Measurements from ENCODE around the gene NXPH4.
A peak's percentile ranks its signal among the peaks of the same experiment; 100 is the strongest.

The NXPH4 gene

GRCh38 chr12:57169969-57170368 is 46.6 kb upstream of the NXPH4 start:
- Histone ChIP-seq H3K4me3 (ENCODE audit: low read depth, low read length) (no peak overlapping the region), H3K27me3 (ENCODE audit: control insufficient read depth, insufficient read depth, low read length) (no peaks in the 10 kb centered on the region), H3K4me1 (no peaks in the 10 kb centered on the region), H3K36me3 (ENCODE audit: control insufficient read depth, insufficient read depth, low read length) (no peaks in the 10 kb centered on the region), H3K9ac (no peak overlapping the region), H3K4me2 (ENCODE audit: low read length) (no peak overlapping the region), H3K27ac (no peak overlapping the region), H2AFZ (no peak overlapping the region), H3K9me3 (ENCODE audit: control insufficient read depth, low read length) (no peaks in the 10 kb centered on the region), H3K79me2 (no peaks in the 10 kb centered on the region)
- no peak for TF ChIP-seq CTCF (IDR thresholded peaks at IDR 0.05)

GRCh38 chr12:57170408-57170807 is 46.2 kb upstream of the NXPH4 start:
- no peak overlapping the region for H3K4me2 ChIP-seq (ENCODE audit: low read length)
- no peak for TF ChIP-seq CTCF (IDR thresholded peaks at IDR 0.05)
- H3K4me1 ChIP-seq: no peaks in the 10 kb centered on the region
- no peak overlapping the region for H3K4me3 ChIP-seq (ENCODE audit: low read depth, low read length)
- H3K9me3 ChIP-seq (ENCODE audit: control insufficient read depth, low read length): no peaks in the 10 kb centered on the region
- no peaks in the 10 kb centered on the region for H3K27me3 ChIP-seq (ENCODE audit: control insufficient read depth, insufficient read depth, low read length)
- H3K36me3 ChIP-seq (ENCODE audit: control insufficient read depth, insufficient read depth, low read length): no peaks in the 10 kb centered on the region
- no peak overlapping the region for H3K9ac ChIP-seq
- no peak overlapping the region for H2AFZ ChIP-seq
- H3K27ac ChIP-seq: no peak overlapping the region
- H3K79me2 ChIP-seq: no peaks in the 10 kb centered on the region

- Histone ChIP-seq H3K4me2 (ENCODE audit: low read length) (no peak overlapping the region), H3K79me2 (no peaks in the 10 kb centered on the region), H3K27ac (no peak overlapping the region), H3K4me3 (ENCODE audit: low read depth, low read length) (no peak overlapping the region), H3K36me3 (ENCODE audit: control insufficient read depth, insufficient read depth, low read length) (no peaks in the 10 kb centered on the region), H3K9ac (no peak overlapping the region), H3K4me1 (no peaks in the 10 kb centered on the region), H2AFZ (no peak overlapping the region), H3K27me3 (ENCODE audit: control insufficient read depth, insufficient read depth, low read length) (no peaks in the 10 kb centered on the region), H3K9me3 (ENCODE audit: control insufficient read depth, low read length) (no peaks in the 10 kb centered on the region)
- no peak for TF ChIP-seq CTCF (IDR thresholded peaks at IDR 0.05)
Measured at GRCh38 chr12:57170927-57171326, 45.7 kb upstream of the NXPH4 start.

GRCh38 chr12:57171668-57172067 is 44.9 kb upstream of the NXPH4 start:
- Histone ChIP-seq H3K27me3 (ENCODE audit: control insufficient read depth, insufficient read depth, low read length) (no peaks in the 10 kb centered on the region), H3K4me1 (no peaks in the 10 kb centered on the region), H3K9ac (no peak overlapping the region), H3K9me3 (ENCODE audit: control insufficient read depth, low read length) (no peaks in the 10 kb centered on the region), H3K27ac (no peak overlapping the region), H2AFZ (no peak overlapping the region), H3K4me3 (ENCODE audit: low read depth, low read length) (no peak overlapping the region), H3K79me2 (no peaks in the 10 kb centered on the region), H3K36me3 (ENCODE audit: control insufficient read depth, insufficient read depth, low read length) (no peaks in the 10 kb centered on the region), H3K4me2 (ENCODE audit: low read length) (no peak overlapping the region)
- no peak for TF ChIP-seq CTCF (IDR thresholded peaks at IDR 0.05)

- H3K4me3 ChIP-seq (ENCODE audit: low read depth, low read length): no peak overlapping the region
- H3K4me1 ChIP-seq: no peaks in the 10 kb centered on the region
- H3K4me2 ChIP-seq (ENCODE audit: low read length): no peak overlapping the region
- no peaks in the 10 kb centered on the region for H3K9me3 ChIP-seq (ENCODE audit: control insufficient read depth, low read length)
- no peak overlapping the region for H3K9ac ChIP-seq
- H3K79me2 ChIP-seq: no peaks in the 10 kb centered on the region
- H3K27me3 ChIP-seq (ENCODE audit: control insufficient read depth, insufficient read depth, low read length): no peaks in the 10 kb centered on the region
- H3K36me3 ChIP-seq (ENCODE audit: control insufficient read depth, insufficient read depth, low read length): no peaks in the 10 kb centered on the region
- H3K27ac ChIP-seq: no peak overlapping the region
- TF ChIP-seq CTCF (IDR thresholded peaks at IDR 0.05): peak; percentile 34
- H2AFZ ChIP-seq: no peak overlapping the region
Measured at GRCh38 chr12:57173089-57173488, 43.5 kb upstream of the NXPH4 start.

Measured in parathyroid adenoma (tissue), 2 donors.